GM21576 (cell line): ENCODE results near the gene PDRG1.

Source experiments
- ATAC-seq: cut with Tn5 transposase; IDR thresholded peaks from one replicate; pipeline ENCODE4 v1.9.1; 2021; ENCODE audit warnings: mild to moderate bottlenecking, moderate library complexity; ENCODE audit not compliant: unreplicated experiment

Gene PDRG1

DNA sequence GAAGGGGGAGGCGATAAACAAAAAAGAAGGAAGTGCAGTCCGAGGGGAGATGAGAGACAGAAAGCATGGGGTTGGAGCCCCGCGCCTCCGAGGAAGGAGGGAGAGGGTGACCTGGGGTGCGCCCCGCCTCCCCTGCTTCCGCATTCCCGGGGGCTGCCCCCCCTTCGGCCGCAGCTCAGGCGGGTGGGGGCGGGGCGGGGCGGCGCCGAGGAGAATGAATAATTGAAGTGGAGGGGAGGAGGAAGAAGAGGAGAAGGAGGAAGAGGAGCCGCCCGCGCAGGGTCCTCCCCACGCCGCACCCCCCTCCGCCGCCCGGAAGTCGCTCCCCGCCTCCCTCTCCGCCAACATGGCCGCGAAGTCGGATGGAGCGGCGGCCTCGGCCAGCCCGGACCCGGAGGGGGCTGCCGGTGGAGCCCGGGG, 16.0 kb upstream of the PDRG1 start, which contains the start of gene XKR7:
TSS of gene XKR7 (plus strand) at position 322 of the 420 bp plus-strand sequence. CDS start at position 347, 25 bp downstream.
- ATAC-seq = no peak

GRCh38 chr20:31966991-31967655, 15.3 kb upstream of the PDRG1 start:
- no peak for ATAC-seq

GRCh38 chr20:31963889-31964288, 12.0 kb upstream of the PDRG1 start:
- no peak for ATAC-seq

GRCh38 chr20:31962761-31963160, 10.9 kb upstream of the PDRG1 start:
- ATAC-seq = no peak

DNA sequence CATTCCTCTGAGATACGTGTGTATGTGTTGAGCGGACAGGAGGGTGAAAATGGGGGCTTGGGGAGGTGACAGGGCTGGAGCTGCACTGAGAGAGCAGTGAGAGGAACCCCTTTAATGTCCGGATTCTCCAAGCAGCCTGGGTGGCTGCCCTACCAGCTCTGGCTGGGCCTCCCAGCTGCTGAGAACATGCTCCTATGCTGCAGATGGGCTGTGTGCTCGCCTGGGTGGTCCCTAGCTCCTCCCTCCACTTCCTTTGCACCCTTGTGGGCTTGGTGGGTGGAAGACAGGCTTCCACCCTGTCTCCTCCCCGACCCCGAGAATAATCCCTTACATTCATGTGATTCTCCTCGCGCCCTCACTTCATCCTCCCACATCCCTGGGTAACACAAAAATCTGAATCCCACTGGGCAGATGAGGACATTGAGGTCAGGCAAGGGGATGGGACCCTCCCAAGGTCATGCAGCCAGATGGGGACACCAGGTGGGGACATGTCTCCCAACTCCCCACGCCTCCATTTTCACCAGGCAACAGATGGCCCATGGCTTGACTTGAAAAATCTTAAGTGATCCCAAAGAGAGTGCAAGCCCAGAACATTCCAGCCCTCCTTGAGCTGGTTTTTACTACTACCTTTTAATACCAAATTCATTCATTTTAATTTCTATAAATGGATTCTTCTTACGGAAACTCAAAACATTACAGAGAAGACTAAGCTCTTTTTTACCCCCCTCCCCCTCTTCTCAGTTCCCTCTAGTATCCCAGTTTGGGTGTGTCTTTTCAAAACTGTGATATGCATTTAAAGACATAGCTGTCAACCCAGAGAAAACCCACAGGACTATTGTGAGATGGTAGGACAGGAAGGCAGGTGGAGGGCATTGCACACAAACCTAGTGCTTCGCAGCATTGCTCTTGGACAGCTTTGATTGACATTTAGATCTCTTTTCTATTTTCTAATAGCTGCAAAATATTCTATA, 5.0 kb upstream of the PDRG1 start:
- ATAC-seq = no peak

GRCh38 chr20:31954500-31954899, 2.7 kb upstream of the PDRG1 start:
- no peak for ATAC-seq

- ATAC-seq = no peak
Measured at GRCh38 chr20:31953556-31954148, 1.8 kb upstream of the PDRG1 start.

- no peak for ATAC-seq
Measured at GRCh38 chr20:31951203-31951529, 680 bp downstream of the PDRG1 start.

DNA sequence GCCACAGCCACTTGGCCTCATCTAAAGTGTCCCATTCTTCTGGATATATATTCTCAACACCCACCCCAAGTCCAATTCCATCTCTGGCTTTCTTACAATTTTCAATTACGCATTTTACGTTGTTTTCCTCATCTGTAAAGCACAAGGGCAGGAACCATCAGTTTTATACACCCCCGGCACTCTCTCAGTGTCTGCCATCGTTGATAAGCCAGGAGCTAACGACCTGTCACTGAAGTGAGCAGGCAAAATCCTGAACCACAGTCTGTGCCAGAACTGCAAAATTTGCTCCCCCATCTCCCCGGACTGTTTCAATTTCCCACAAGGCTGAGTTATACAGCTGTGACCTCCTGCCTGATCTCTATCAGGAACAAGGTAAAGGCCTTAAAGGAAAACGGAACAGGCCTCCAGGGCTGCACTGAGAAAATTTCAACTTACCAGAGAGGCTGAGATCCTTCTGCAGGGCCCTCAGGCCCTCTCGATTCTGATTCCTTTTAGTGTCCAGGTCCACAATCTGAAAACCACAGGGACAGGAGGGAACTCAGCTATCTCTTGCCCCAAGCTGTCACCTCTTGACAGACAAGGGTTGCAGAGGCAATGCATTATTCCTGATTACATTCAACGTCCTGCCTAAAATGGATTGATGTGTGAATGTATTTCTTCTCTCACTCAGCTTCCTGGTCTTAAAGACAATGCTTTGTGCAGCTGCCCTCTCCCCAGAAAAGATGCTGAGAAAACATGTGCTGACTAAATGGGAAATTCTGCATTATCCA, 1.8 kb downstream of the PDRG1 start:
- no peak for ATAC-seq

DNA sequence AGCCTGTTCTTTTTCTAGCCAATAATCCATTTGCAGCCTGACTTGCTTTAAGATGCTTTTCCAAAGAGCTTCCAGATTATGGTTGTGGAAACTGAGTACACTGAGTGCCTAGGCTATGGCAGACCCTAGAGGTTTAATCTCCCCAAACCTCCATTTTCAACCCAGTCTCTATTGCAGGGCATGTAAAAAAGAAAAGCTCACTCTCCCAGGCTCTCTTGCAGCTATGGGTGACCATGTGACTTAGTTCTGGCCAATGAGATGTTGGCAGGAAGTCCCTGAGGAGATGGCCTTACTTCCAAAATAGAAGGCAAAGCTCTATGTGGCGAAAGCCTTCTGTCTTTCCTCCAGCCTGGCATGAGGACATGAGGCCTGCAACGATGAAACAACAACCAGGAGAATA, 3.8 kb downstream of the PDRG1 start:
- ATAC-seq = no peak

- ATAC-seq = no peak
Measured at GRCh38 chr20:31945785-31946184, 6.1 kb downstream of the PDRG1 start.

DNA sequence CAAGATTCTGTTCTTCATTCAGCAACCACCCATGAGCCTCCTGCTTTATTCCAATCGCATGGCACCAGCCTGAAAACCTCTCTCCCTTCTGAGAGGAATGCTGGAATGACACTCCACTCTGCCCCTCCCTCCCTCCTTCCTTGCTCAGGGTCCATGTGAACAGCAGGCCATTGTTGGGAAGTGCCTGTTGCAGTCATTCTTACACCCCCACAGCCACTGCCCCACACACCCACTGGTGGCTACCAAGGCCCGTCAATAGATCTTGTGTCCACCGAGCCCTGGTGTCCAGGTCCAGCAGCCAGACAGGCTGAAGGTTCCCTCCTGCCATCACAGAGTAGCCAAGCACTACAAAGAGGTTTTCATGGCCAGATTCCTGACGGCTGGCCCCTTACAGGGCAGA, 6.5 kb downstream of the PDRG1 start:
- ATAC-seq = no peak

GRCh38 chr20:31943052-31943471, 8.8 kb downstream of the PDRG1 start:
- no peak for ATAC-seq

DNA sequence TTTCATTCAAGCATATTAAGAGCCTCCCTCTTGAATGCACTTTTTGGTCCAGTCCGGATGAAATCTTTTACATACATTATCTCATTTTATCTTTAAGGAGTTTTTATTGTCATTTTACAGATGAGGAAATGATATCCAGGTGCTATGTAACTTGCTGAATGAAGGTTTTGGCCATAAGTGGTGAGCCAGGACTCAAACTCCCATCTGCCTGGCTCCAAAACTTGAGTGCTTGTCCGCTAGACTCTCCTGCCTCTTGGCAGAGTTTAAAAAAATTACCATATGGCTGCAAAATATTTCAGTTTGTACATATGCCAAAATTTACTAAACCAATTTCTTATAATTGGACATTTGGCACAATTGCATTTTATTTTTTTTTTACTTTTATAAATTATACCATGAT, 12.2 kb downstream of the PDRG1 start:
- no peak for ATAC-seq

DNA sequence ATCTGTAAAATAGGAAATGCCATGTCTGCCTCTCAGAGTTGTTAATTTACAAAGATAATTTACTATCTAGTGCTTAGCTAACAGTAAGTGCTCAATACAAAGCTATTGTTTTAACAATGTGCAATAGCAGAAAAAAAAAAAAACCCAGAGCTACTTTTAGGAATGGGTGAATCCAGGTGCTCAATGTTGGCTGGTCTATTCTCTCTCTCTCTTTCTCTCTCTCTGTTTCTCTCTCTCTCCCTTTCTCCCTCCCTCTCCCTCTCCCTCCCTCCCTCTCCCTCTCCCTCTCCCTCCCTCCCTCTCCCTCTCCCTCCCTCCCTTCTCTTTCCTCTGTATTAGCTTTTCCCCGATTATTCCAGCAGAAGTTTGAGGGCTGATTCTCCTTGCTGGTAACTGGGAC, 14.0 kb downstream of the PDRG1 start:
- ATAC-seq = no peak

GRCh38 chr20:31936420-31936819, 15.4 kb downstream of the PDRG1 start:
- ATAC-seq = no peak

GRCh38 chr20:31934968-31935764, 16.7 kb downstream of the PDRG1 start:
- ATAC-seq = no peak

GRCh38 chr20:31934491-31934890, 17.4 kb downstream of the PDRG1 start:
- ATAC-seq = no peak

DNA sequence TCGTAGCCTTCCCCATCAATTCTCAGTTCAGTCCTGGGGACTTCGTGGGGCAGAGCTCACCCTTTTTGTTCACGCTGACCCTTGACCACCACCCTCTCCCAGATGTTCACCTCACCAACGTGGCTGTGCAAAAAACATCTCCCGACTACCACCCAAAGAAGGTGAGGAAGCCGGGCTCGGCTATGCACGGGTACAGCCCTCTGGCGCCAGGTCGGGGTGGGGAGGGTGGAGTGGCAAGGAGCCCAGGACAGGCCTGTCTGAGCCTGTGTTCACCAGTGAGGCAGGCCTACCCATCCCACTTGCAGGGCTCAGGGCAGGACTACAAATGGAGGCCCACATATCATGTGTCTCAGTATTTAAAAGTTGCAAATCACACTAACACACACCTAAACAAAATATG, 18.1 kb downstream of the PDRG1 start:
- no peak for ATAC-seq

DNA sequence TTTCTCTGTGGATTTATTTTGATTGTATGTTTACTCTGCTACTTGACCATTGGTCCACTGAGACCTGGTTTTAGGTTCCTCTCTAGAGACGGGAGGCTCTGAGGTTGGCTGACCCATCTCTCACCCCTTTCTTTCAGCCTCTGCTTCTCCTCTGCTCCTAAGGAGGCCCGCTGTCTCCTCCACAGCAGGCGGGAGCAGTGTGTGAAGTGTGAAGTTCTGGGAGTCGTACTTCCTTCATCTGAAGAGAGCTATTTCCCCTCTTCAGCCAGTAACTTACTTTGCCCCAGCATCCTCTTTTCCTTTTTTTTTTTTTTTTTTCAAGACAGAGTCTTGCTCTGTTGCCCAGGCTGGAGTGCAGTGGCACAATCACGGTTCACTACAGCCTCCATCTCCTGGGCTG, 21.1 kb downstream of the PDRG1 start:
- ATAC-seq = no peak
